ENCODE results near the gene SH2D7.
A peak's percentile ranks its signal among the peaks of the same experiment; 100 is the strongest.

The SH2D7 gene

GRCh38 chr15:78061963-78062427, 30.4 kb upstream of the SH2D7 start:
- H3K27ac ChIP-seq (replicated peaks), result peak overlapping the region; percentile 61
- no peaks in the 10 kb centered on the region for H3K27me3 ChIP-seq (ENCODE audit: insufficient read depth, poor library complexity, severe bottlenecking)
- DNase-seq (ENCODE audit: low read depth in 1 of 2, low spot score in 1 of 2), result no peak
- no peak overlapping the region for H3K4me3 ChIP-seq (replicated peaks; ENCODE audit: insufficient read depth, low read length)
- TF ChIP-seq SPI1 (IDR thresholded peaks at IDR 0.05; ENCODE audit: borderline replicate concordance, low read depth) (no peak), GABPA (IDR thresholded peaks at IDR 0.05; ENCODE audit: low read depth) (no peak), POLR2AphosphoS5 (IDR thresholded peaks at IDR 0.05; ENCODE audit: low read depth) (no peak), REST (IDR thresholded peaks at IDR 0.05; ENCODE audit: insufficient replicate concordance, low read depth) (no peak), CTCF (IDR thresholded peaks at IDR 0.05; ENCODE audit: insufficient read depth, low read length) (no peak)

- Histone ChIP-seq H3K27me3 (ENCODE audit: insufficient read depth, poor library complexity, severe bottlenecking) (no peaks in the 10 kb centered on the region), H3K4me3 (replicated peaks; ENCODE audit: insufficient read depth, low read length) (no peak overlapping the region), H3K27ac (replicated peaks) (no peak overlapping the region)
- DNase-seq (ENCODE audit: low read depth in 1 of 2, low spot score in 1 of 2), result no peak
- TF ChIP-seq GABPA (IDR thresholded peaks at IDR 0.05; ENCODE audit: low read depth) (no peak), CTCF (IDR thresholded peaks at IDR 0.05; ENCODE audit: insufficient read depth, low read length) (no peak), REST (IDR thresholded peaks at IDR 0.05; ENCODE audit: insufficient replicate concordance, low read depth) (no peak), SPI1 (IDR thresholded peaks at IDR 0.05; ENCODE audit: borderline replicate concordance, low read depth) (no peak), POLR2AphosphoS5 (IDR thresholded peaks at IDR 0.05; ENCODE audit: low read depth) (no peak)
These were observed 29.1 kb upstream of the SH2D7 start for GRCh38 chr15:78063217-78063616.

- no peak for DNase-seq (ENCODE audit: low read depth in 1 of 2, low spot score in 1 of 2)
- H3K27me3 ChIP-seq (ENCODE audit: insufficient read depth, poor library complexity, severe bottlenecking), result no peaks in the 10 kb centered on the region
- TF ChIP-seq GABPA (IDR thresholded peaks at IDR 0.05; ENCODE audit: low read depth) (no peak), REST (IDR thresholded peaks at IDR 0.05; ENCODE audit: insufficient replicate concordance, low read depth) (no peak), POLR2AphosphoS5 (IDR thresholded peaks at IDR 0.05; ENCODE audit: low read depth) (no peak), SPI1 (IDR thresholded peaks at IDR 0.05; ENCODE audit: borderline replicate concordance, low read depth) (no peak), CTCF (IDR thresholded peaks at IDR 0.05; ENCODE audit: insufficient read depth, low read length) (no peak)
- no peak overlapping the region; the same call in 1 of the 2 replicates for H3K27ac ChIP-seq (replicated peaks)
- H3K4me3 ChIP-seq (replicated peaks; ENCODE audit: insufficient read depth, low read length), result no peak overlapping the region
These were observed 28.4 kb upstream of the SH2D7 start for GRCh38 chr15:78063970-78064385.

All from HL-60 (cell line).